ENCODE measurements around the gene LINC01488. TPM values are rescaled to one million over a fixed set of nuclear protein-coding genes. Genes with fewer than 3 reads are reported as not detected.

The LINC01488 gene
- total and polyA plus RNA-seq, 9 of the 15 experiments (the other 6 are each of a cell fraction or from before 2014, with no cell fraction given): not detected

- Histone ChIP-seq H3K9ac (ENCODE audit: insufficient read depth in 1 of 2, low read depth in 2 of 2, low read length in 2 of 2) (no peak overlapping the region), H3K27ac (ENCODE audit: extremely low read depth, low read depth, low read length) (no peak overlapping the region), H3K36me3 (ENCODE audit: control insufficient read depth, insufficient read depth, low read length) (no peaks in the 10 kb centered on the region), H2AFZ (ENCODE audit: low read depth, low read length) (no peak overlapping the region), H3K9me1 (ENCODE audit: control insufficient read depth, insufficient read depth, low read length) (no peaks in the 10 kb centered on the region), H3K79me2 (ENCODE audit: control insufficient read depth, insufficient read depth, low read length) (no peaks in the 10 kb centered on the region), H3K4me3 (no peak overlapping the region), H3K27me3 (ENCODE audit: control insufficient read depth in 2 of 2, insufficient read depth in 2 of 2, low read length in 2 of 2) (peaks cover 0 to 6% of the 10 kb centered on the region in 2 experiments; a peak in 1 of 5 replicates), H3K4me2 (ENCODE audit: insufficient read depth, low read length) (no peak overlapping the region), H4K20me1 (replicated peaks; ENCODE audit: control insufficient read depth, insufficient read depth, low read length) (no peaks in the 10 kb centered on the region; the same call in 1 of the 2 replicates), H3K9me3 (replicated peaks; ENCODE audit: control insufficient read depth, insufficient read depth, low read depth, low read length) (no peaks in the 10 kb centered on the region), H3K4me1 (replicated peaks in 1 of 2; ENCODE audit: control insufficient read depth in 2 of 2, insufficient read depth in 2 of 2, low read length in 2 of 2) (peaks cover 15 to 27% of the 10 kb centered on the region in 2 experiments)
- ChIA-PET CTCF (ENCODE audit: low intra/inter-chr PET ratio) (no interaction called here), POLR2A (interaction anchor here (0.8 to 1.3 kb wide), 2 partner anchors 12 to 22 kb away, joined by 3 to 4 read pairs; no protein-coding TSS in a partner anchor)
- BruUV-seq (replicated peaks): no TSS peak
- in situ Hi-C loops (cut with MboI) (no loop called here), intact Hi-C loops (cut with micrococcal nuclease) (no loop called here)
- DNase-seq (ENCODE audit: extremely low read depth in 1 of 4, low spot score in 3 of 4) (no peak), FAIRE-seq (no peak), ATAC-seq (no peak)
- 67% methylated on average over 31 of the region's 64 CpGs for WGBS (ENCODE audit: insufficient coverage, low coverage, missing lambda C conversion rate)
- TF ChIP-seq ZBTB33 (CRISPR knock-in tag; IDR thresholded peaks at IDR 0.05) (peak; percentile 75), ZNF407 (IDR thresholded peaks at IDR 0.05; ENCODE audit: low read depth) (no peak), ZNF717 (CRISPR knock-in tag; IDR thresholded peaks at IDR 0.05) (no peak), ZHX1 (conservative IDR thresholded peaks at IDR 0.05; ENCODE audit: low read length) (no peak), E2F1 (CRISPR knock-in tag; IDR thresholded peaks at IDR 0.05) (no peak)
Observed at GRCh38 chr11:69470793-69471728, 10.4 kb upstream of the LINC01488 start.

Data from K562 (cell line).